CD4-positive, alpha-beta T cell treated with Interleukin-2 at 100 ng/mL for 4 hours (primary cell): ENCODE results near the gene TNFRSF14.

Experiments
- DNase-seq: peaks from one replicate; pipeline ENCODE4 v3.0.0-alpha.2; 2020; ENCODE audit warnings: low spot score

Gene TNFRSF14

GRCh38 chr1:2556277-2556677, at the start of gene TNFRSF14:
TNFRSF14 (plus strand) TSS chr1:2556371; CDS start chr1:2556665, 294 bp downstream.
- DNase-seq: peak; percentile 79

GRCh38 chr1:2506901-2507565, 49.1 kb upstream of the TNFRSF14 start:
- no peak for DNase-seq

GRCh38 chr1:2507744-2508155, 48.4 kb upstream of the TNFRSF14 start:
- DNase-seq: no peak

DNA sequence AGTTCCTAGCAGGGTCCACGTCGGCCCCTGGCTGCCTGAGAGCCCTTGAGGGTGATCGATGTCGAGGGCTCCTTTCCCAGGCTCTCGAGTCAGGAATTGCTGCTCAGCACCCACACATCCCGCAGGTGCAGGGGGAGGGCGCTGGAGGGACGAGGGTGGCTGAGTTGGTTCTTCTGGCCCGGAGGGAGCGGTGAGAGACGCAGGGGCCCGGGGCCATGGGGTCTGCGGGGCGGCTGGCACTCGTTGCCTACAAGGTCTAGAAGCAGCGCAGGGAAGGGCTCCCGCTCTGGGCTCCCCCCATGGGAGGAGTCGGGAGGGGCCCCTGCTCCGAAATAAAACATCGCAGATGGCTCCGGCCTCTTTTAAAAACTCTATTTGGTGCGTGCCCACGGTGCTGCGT, 48.0 kb upstream of the TNFRSF14 start:
- no peak for DNase-seq

DNA sequence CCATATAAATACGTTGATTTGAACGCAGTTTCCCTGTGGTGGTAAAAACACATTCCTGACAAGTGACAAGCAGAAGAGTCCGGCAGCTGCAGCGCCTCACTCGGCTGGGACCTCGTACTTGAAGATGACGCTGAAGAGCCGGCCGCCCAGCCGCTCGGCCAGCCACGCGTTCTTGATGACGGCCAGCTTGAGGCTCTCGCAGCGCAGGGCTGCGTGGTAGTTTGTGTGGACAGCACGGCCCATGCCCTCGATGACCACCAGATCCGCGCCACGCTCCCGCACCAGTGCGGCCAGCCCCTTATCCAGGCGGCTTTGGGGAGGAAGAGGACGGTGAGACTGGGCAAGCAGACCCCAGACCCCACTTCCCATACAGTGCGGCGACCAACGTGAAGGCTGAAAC, 47.4 kb upstream of the TNFRSF14 start:
- DNase-seq: no peak

DNA sequence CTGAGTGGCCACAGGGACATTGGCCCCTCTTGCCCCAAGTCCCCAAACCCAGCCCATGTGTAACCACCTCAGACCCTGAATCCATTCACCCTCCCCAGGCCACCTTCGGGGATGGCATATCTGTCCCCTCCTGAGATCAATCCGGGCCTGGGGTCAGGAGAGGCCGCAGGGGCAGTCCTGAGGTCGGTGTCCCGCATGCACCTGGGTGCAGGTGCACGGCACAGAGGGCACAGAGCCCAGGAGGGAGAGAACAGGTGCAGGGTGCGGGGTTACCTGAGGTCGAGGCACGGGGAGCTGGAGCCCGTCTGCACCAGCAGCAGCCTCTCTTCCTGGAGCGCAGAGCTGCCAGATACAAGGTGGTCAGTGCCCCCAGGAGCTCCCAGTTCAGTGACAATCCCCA, 46.6 kb upstream of the TNFRSF14 start:
- DNase-seq: no peak

GRCh38 chr1:2510366-2511155, 45.6 kb upstream of the TNFRSF14 start:
- no peak for DNase-seq

GRCh38 chr1:2512862-2513421, 43.2 kb upstream of the TNFRSF14 start:
- DNase-seq: no peak

DNA sequence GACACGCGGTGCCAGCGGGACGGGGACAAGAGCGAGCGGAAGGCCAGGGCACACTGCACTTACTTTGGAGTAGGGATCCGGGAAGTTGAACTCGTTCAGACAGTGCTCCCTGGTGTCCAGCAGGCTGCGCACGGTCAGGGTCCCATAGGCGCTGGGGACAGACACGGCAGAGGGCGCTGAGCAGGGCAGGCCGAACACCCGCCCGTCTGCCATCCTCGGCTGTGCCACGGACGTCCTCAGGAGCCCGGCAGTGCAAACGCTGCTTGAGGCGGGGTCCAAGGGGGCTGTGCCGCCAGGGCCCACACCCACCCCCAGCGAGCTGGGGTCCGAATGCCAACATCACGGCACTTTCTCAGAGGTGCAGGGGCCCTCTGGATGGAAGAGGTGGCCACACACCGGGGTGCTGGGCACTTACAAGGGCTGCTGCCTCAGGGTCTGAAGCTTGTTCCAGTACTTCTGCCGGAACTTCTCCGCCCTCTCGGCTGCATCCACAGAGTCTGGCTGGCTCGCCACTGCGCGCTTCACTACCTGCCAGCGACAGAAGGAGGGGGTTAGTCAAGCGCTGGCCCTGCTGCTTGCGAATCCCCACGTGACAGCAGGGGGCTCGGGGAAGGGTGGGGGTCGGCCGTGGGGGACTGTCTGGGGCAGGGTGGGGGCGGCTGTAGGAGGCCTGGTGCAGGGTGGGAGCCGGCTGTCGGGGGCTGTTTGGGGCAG, 42.1 kb upstream of the TNFRSF14 start:
- no peak for DNase-seq

DNA sequence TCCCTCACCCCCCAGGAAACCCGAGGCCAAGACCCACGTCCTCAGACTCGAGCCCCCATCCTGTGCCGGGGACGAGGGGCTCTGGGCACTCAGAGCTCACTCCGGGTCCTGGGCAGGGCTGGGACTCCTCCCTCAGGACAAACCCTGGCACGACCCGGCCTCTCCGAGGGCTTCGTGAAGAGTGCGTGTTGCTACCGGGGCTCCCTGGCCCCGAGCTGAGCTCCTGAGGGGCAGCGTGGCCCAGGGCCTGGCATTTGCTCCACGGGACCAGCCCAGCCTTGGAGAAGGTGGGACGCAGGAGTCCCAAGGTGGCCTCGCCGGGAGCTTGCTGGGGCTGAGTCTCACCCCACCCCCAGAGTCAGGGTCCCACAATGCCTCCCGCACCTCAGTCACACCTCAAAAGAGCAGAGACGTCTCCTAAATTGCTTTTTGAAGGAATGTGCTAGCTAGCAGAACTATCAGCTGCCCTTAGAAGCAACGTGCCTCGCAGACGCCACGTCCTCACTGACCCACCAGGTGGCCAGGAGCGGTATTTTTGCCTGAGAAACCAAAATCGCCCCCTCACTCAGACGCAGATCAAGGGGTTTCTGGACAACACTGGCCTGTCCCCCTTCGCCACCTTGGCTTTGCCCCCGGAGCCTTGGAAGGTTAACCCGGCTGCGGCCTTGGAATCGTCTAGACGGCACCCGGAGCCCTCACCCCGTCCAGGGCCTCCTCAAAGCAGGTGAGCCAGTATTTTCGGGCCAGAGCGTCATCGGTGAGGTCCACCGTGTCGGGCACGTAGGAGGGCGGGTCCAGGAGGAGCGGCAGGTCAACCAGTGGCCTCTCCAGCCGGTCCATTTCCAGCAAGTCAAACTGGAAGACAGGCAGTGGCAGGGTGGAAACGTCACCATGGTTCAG, 41.1 kb upstream of the TNFRSF14 start:
- DNase-seq: no peak

DNA sequence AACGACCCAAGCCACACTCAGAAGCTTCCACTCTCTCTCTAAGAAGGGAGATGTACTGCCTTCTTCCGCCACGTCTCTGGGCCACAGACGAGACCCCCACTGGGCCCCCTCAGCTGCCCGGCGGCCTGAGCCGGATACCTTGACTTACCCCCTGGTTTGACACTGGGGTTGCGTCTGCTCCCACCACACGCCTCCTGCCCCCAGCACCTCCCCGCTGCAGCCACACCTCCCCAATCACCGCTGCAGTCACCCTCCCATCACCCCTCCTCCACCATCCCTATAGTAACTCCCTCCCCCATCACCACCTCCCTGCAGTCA, 40.4 kb upstream of the TNFRSF14 start:
- DNase-seq: no peak

DNA sequence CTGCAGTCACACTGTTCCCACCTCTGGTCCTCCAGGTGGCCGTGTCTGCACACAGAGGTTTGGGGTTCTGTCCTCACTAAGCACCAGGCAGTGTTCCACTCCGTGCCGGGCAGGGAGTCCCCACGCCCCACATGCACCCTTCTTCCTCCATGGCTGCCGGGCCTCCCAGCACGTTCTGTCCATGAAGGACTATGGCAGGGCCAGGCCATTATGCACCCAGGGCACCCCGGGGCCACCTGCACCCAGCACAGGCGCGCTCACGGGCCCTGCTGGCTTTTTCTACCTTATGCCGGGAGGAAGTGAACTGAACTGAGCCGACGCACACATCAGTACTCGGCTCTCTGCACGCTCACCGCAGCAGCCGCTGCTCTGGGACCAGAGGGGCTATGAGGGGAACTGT, 40.0 kb upstream of the TNFRSF14 start:
- no peak for DNase-seq

DNA sequence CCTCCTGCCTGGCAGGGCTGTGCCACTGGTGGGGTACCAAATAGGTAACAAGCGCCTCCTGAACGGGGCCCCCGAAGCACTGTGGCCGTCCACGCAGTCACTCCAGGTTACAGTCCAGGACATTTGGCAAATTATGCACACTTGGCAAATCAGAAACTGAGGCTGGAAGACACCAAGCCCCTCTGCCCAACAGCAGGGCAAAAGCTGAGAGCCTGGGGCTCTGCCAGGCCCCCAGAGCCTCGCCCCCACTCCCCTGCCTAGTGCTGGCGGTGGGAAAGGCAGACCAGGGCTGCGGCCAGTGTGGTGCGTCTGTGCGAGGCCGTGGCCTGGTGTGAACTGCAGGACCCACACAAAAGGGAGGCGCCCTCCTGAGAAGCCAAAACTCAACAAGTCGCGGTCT, 39.2 kb upstream of the TNFRSF14 start:
- DNase-seq: no peak

DNA sequence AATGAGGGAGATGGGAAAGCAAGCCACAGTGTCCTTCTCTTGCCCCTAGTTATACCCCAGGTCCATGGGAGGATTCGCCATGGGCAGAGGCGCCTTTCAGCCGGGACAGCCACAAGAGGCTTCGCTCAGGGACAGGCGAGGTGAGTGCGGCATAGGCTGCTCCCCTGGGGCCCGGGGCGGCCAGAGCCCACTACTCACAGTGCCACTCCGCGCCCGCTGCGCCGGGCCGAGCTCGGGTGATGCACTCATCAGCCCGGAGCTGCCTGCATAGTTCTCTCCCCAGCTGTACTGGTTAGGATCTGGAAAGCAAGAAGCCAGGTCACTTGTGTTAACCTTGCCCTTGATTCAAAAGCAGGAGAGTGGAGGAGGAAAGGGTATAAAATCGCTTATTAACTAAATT, 38.2 kb upstream of the TNFRSF14 start:
- DNase-seq: no peak

- DNase-seq: no peak
These were observed 37.6 kb upstream of the TNFRSF14 start for GRCh38 chr1:2518528-2518927.

GRCh38 chr1:2519029-2519685, 37.0 kb upstream of the TNFRSF14 start:
- no peak for DNase-seq

DNA sequence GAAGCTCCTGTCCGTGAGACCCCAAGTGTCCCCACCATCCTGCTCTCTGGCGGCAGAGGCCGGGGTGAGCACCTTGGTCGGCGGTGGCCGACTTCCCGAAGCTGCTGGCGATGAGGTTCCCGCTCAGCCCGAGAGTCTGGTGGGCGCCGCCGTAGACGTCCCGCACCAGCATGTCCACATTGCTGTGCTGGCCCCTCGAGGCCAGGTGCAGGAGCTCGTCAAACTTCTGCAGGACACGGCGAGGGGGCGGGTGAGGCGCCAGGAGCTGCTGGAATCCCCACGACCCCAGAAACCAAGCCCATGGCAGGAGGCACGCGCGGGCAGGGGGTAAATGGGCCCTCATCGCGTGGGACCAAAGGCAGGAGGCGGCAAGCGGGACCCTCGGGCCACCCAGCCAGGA, 36.4 kb upstream of the TNFRSF14 start:
- no peak for DNase-seq

DNA sequence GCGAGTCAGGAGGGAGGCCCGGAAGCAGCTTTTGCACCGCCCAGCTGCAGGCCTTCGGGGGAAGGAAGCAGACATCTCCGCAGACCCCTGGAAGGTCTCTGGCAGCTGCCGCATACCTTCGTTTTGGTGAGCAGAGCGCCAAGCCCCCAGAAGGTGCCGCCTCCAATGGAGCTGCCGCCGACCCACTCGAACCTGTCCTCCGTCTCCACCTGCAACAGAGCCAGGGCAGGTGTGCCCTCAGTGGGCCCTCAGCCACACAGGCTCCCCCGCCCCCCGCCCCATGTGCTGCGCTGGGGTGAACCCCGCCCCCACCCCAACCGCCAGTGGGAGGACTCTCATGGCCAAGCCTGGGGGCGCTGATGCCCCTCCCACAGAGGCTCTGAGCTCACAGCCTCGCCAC, 36.0 kb upstream of the TNFRSF14 start:
- no peak for DNase-seq

DNA sequence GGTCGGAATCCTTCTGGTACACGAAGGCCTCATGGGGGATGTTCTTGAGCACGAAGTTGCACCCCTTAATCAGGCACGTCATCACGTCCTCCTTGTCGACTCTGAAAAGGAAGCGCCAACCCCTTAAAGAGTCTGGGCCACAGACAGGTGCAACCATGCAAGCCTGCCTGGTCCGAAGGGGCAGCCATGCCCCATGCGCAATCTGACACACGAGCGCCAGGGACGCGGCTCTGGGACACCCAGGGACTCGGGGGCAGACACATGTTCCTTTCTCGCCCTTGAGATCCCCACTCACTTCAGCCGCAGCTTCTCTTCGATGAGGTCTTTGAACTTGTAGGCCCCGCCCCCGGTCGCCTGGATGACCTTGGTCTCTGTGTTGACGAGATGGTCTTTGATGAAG, 35.4 kb upstream of the TNFRSF14 start:
- no peak for DNase-seq

- no peak for DNase-seq
These were observed 33.9 kb upstream of the TNFRSF14 start for GRCh38 chr1:2522230-2522629.

DNA sequence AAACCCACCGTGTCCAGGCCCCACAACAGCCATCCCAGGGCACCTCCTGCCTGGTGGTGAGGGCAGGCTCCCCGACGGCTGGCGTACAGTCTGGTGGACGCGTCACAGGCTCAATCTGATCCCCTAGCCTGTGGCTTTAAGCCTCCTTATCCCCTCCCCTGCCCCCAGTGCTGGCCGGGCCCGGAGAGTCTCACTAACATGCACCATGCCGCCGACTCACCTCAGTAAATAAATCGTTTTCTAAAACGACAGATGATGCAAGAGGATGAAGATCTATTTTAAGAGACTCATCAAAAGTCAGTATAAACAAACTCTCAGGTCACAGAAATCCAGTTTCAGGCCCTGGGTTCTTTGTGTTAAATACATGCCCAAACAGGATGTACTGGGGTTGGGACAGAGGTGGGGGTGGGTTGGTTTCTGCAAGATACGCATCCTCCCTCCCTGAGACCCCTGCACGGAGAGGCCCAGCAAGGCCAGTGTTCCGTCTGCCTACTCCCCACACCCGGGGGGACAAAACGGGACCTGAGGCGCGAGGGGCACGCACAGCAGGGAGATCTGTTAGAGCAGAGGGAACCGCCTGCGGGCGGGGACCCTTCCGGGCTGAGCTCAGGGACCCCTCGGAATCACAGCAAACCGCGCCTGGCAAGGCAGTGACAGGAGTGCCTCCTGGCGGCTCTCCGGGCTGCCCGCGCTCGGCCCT, 32.8 kb upstream of the TNFRSF14 start:
- peak; percentile 32 for DNase-seq
